ENCODE measurements around the gene USP40. TPM values are rescaled to one million over a fixed set of nuclear protein-coding genes. Genes with fewer than 3 reads are reported as not detected.

Gene USP40
- total and polyA plus RNA-seq, 2 experiments from 2014 or later = 5.7 to 11.7 TPM

GRCh38 chr2:233440714-233441113 lies 125.9 kb downstream of the USP40 start (continued):
- TF ChIP-seq REST (IDR thresholded peaks at IDR 0.05; ENCODE audit: unreplicated experiment) (no peak), ZNF114 (CRISPR knock-in tag; IDR thresholded peaks at IDR 0.05) (no peak)

DNA sequence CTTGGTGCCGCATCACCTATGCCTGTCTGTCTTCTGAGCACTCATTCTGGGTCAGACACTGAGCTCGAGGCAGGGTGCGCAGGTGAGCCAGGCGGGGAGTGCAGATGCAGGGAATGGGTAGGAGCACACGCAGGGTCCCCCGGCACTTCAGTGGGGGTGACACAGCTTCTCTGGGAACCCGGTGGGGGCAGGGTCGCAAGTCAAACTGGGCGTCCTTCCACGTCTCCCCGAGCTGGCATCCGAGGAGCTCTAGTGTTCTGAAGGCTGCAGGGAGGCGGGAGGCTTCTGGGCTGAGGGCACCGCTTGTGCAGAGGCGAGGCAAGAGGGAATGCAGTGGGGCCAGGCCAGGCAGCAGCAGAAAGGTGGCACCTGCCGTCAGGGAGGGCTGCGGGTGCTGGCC lies 126.3 kb downstream of the USP40 start:
- 0 out of 2 replicates have a peak overlapping the region, but pooled peaks have one; percentile 36 for H3K27ac Mint-ChIP-seq
- H2AFZ ChIP-seq = no peak overlapping the region
- no peaks in the 10 kb centered on the region for H3K36me3 ChIP-seq (ENCODE audit: insufficient read depth)
- H3F3A ChIP-seq (replicated peaks; ENCODE audit: low read depth) = no peaks in the 10 kb centered on the region
- no peak for DNase-seq (ENCODE audit: low spot score)
- H3K27me3 ChIP-seq (ENCODE audit: insufficient read depth) = no peaks in the 10 kb centered on the region
- H3K27me3 Mint-ChIP-seq (ENCODE audit: insufficient read depth, low read depth, poor library complexity) = peaks cover 7% of the 10 kb centered on the region
- no peaks in the 10 kb centered on the region for H3K4me1 ChIP-seq (ENCODE audit: insufficient read depth)
- H3K9me3 Mint-ChIP-seq = no peaks in the 10 kb centered on the region
- no peak for TF ChIP-seq ZNF331 (CRISPR knock-in tag; IDR thresholded peaks at IDR 0.05; ENCODE audit: low read depth)
- H3K4me1 Mint-ChIP-seq = no peaks in the 10 kb centered on the region; the same call in 2 of the 3 replicates
- H3K9me2 ChIP-seq (ENCODE audit: insufficient read depth) = no peaks in the 10 kb centered on the region
- peaks cover 6% of the 10 kb centered on the region; the same call in 2 of the 3 replicates for H3K36me3 Mint-ChIP-seq (ENCODE audit: low read depth)
- no peak overlapping the region for H3K4me3 Mint-ChIP-seq
- no peak overlapping the region for H3K4me3 ChIP-seq
- no peaks in the 10 kb centered on the region for H3K79me2 ChIP-seq (replicated peaks; ENCODE audit: insufficient read depth)
- H4K20me1 ChIP-seq (replicated peaks; ENCODE audit: insufficient read depth) = no peaks in the 10 kb centered on the region
- H3K27ac ChIP-seq (ENCODE audit: low read depth) = no peak overlapping the region
- ATAC-seq = no peak
- no peak overlapping the region for H3K4me2 ChIP-seq

- Mint-ChIP-seq H3K27me3 (ENCODE audit: insufficient read depth, low read depth, poor library complexity) (peaks cover 7% of the 10 kb centered on the region), H3K4me3 (no peak overlapping the region), H3K4me1 (no peaks in the 10 kb centered on the region; the same call in 2 of the 3 replicates), H3K36me3 (ENCODE audit: low read depth) (peaks cover 6% of the 10 kb centered on the region; the same call in 2 of the 3 replicates), H3K27ac (0 out of 2 replicates have a peak overlapping the region, but pooled peaks have one; percentile 18), H3K9me3 (no peaks in the 10 kb centered on the region)
- Histone ChIP-seq H2AFZ (no peak overlapping the region), H3K36me3 (ENCODE audit: insufficient read depth) (no peaks in the 10 kb centered on the region), H3F3A (replicated peaks; ENCODE audit: low read depth) (no peaks in the 10 kb centered on the region), H3K9me2 (ENCODE audit: insufficient read depth) (no peaks in the 10 kb centered on the region), H3K27me3 (ENCODE audit: insufficient read depth) (no peaks in the 10 kb centered on the region), H3K4me3 (no peak overlapping the region), H3K4me1 (ENCODE audit: insufficient read depth) (no peaks in the 10 kb centered on the region), H3K79me2 (replicated peaks; ENCODE audit: insufficient read depth) (no peaks in the 10 kb centered on the region), H4K20me1 (replicated peaks; ENCODE audit: insufficient read depth) (no peaks in the 10 kb centered on the region), H3K27ac (ENCODE audit: low read depth) (no peak overlapping the region), H3K4me2 (no peak overlapping the region)
- DNase-seq (ENCODE audit: low spot score) = no peak
- no peak for ATAC-seq
- no peak for TF ChIP-seq EZH2 (IDR thresholded peaks at IDR 0.05; ENCODE audit: low read depth, unreplicated experiment)
- no peak for TF ChIP-seq NANOG (IDR thresholded peaks at IDR 0.05; ENCODE audit: borderline replicate concordance)
- TF ChIP-seq CREB1 (CRISPR knock-in tag; IDR thresholded peaks at IDR 0.05; ENCODE audit: low read depth) = no peak
- TF ChIP-seq ETS1 (IDR thresholded peaks at IDR 0.05) = no peak
- TF ChIP-seq, protein P1, sequence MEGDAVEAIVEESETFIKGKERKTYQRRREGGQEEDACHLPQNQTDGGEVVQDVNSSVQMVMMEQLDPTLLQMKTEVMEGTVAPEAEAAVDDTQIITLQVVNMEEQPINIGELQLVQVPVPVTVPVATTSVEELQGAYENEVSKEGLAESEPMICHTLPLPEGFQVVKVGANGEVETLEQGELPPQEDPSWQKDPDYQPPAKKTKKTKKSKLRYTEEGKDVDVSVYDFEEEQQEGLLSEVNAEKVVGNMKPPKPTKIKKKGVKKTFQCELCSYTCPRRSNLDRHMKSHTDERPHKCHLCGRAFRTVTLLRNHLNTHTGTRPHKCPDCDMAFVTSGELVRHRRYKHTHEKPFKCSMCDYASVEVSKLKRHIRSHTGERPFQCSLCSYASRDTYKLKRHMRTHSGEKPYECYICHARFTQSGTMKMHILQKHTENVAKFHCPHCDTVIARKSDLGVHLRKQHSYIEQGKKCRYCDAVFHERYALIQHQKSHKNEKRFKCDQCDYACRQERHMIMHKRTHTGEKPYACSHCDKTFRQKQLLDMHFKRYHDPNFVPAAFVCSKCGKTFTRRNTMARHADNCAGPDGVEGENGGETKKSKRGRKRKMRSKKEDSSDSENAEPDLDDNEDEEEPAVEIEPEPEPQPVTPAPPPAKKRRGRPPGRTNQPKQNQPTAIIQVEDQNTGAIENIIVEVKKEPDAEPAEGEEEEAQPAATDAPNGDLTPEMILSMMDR (conservative IDR thresholded peaks at IDR 0.05; ENCODE audit: low read depth in 2 of 2) = no peak
- TF ChIP-seq STAT1 (IDR thresholded peaks at IDR 0.05; ENCODE audit: unreplicated experiment) = no peak
- no peak for TF ChIP-seq POLR2AphosphoS5 (IDR thresholded peaks at IDR 0.05; ENCODE audit: low read depth)
- TF ChIP-seq REST (IDR thresholded peaks at IDR 0.05; ENCODE audit: unreplicated experiment) = no peak
- no peak for TF ChIP-seq ZNF331 (CRISPR knock-in tag; IDR thresholded peaks at IDR 0.05; ENCODE audit: low read depth)
- no peak for TF ChIP-seq EZH2phosphoT487 (IDR thresholded peaks at IDR 0.05; ENCODE audit: unreplicated experiment)
- TF ChIP-seq JUNB (IDR thresholded peaks at IDR 0.05; ENCODE audit: unreplicated experiment) = no peak
Observed at GRCh38 chr2:233439191-233439590, 127.4 kb downstream of the USP40 start.

Data from GM23338 (cell line).